BJ (cell line): ENCODE measurements around the gene RIPOR2. TPM values are rescaled to one million over a fixed set of nuclear protein-coding genes. Genes with fewer than 3 reads are reported as not detected.
"Not testable (repeated sequence)": the region's sequence is repeated elsewhere in the genome, so short reads cannot be mapped to it uniquely, and the experiment has no call there.

Experiments used
- CTCF ChIA-PET: fragments of 350-600 bp; formaldehyde crosslinking; extraction: SDS; loops from one replicate; lab custom pipeline; 2021; ENCODE audit warnings: antibody characterized with exemption, inconsistent platforms; lab: Yijun Ruan, JAX
- POLR2A ChIA-PET: fragments of 300-600 bp; sonication (Branson Sonifier 250); formaldehyde crosslinking; extraction: SDS; loops from one replicate; lab custom pipeline; 2021; ENCODE audit warnings: antibody characterized with exemption; lab: Charles Lee
- DNase-seq: peaks from one replicate; pipeline ENCODE4 v3.0.0-alpha.2; 2011; ENCODE audit warnings: low read depth
- H3K27me3 ChIP-seq: 2 replicates; pipeline ENCODE4 v1.6.0; 2011; ENCODE audit warnings: low read length; ENCODE audit not compliant: control insufficient read depth, insufficient read depth
- H3K36me3 ChIP-seq: 2 replicates; pipeline ENCODE4 v1.5.1; 2011; ENCODE audit warnings: low read length; ENCODE audit not compliant: control insufficient read depth, insufficient read depth
- H3K4me3 ChIP-seq: 2 replicates; pipeline ENCODE4 v1.5.1; 2011; ENCODE audit warnings: low read depth, mild to moderate bottlenecking, control low read depth, low read length
- polyA plus RNA-seq: library from polyadenylated mRNA; depleted of rRNA; stranded (reverse); fragments of >200 nt; gene quantifications from 2 replicates; pipeline ENCODE4 v1.2.3, GENCODE V29; 2011
- TF ChIP-seq, protein P1 (sequence below): IDR thresholded peaks from 2 replicates; pipeline ENCODE4 v1.5.1; 2011; ENCODE audit warnings: low read depth, mild to moderate bottlenecking, control low read depth, inconsistent platforms, low read length, moderate library complexity; ENCODE audit not compliant: insufficient read depth

Gene RIPOR2
- polyA plus RNA-seq, 1 experiment, result 52.6 TPM

DNA sequence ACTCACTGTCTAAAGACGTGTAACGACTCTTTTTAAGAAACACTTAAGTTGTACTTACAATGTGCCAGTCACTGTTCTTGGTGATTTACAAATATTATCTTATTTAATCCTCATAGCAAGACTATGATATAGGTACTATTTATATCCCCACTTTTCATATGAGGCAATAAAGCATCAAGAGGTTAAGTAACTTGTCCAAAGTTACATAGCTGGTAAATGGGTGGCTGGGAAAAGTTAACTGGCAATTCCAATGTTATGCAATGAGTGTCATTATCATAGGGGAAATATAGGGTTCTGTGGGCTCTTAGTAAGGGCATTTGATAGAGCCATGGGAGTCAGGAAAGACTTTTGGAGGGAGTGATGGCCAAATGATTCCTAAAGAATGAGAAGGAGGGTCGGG lies 21.4 kb upstream of the RIPOR2 start:
- DNase-seq, result no peak
- Histone ChIP-seq H3K36me3 (no peaks in the 10 kb centered on the region), H3K4me3 (no peak overlapping the region), H3K27me3 (no peaks in the 10 kb centered on the region)
- CTCF ChIA-PET, result interaction anchor here (0.6 to 1.0 kb wide), 2 partner anchors 12 to 76 kb away, joined by 3 read pairs; no protein-coding TSS in a partner anchor
- TF ChIP-seq, protein P1, sequence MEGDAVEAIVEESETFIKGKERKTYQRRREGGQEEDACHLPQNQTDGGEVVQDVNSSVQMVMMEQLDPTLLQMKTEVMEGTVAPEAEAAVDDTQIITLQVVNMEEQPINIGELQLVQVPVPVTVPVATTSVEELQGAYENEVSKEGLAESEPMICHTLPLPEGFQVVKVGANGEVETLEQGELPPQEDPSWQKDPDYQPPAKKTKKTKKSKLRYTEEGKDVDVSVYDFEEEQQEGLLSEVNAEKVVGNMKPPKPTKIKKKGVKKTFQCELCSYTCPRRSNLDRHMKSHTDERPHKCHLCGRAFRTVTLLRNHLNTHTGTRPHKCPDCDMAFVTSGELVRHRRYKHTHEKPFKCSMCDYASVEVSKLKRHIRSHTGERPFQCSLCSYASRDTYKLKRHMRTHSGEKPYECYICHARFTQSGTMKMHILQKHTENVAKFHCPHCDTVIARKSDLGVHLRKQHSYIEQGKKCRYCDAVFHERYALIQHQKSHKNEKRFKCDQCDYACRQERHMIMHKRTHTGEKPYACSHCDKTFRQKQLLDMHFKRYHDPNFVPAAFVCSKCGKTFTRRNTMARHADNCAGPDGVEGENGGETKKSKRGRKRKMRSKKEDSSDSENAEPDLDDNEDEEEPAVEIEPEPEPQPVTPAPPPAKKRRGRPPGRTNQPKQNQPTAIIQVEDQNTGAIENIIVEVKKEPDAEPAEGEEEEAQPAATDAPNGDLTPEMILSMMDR, result no peak
- POLR2A ChIA-PET, result no interaction called here

DNA sequence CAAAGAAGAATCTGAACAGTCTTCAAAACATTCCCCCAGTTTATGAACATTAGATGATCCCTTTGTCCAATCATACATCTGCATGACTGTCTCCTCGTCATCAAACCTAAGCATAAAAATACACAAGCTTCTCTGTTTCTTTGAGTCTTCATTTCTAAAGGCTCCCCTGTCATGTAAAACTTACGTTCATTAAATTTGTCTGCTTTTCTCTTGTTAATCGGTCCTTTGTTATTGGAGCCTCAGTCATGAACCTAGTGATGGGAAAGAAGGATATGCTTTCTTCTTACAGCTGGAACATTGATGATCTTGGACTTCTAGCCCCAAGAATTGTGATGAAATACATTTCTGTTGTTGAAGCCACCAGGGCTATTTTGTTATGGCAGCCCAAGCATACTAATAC lies 18.0 kb upstream of the RIPOR2 start:
- ChIA-PET POLR2A (no interaction called here), CTCF (no interaction called here)
- TF ChIP-seq, protein P1, result no peak
- DNase-seq, result no peak
- Histone ChIP-seq H3K4me3 (no peak overlapping the region), H3K27me3 (peaks cover 7% of the 10 kb centered on the region), H3K36me3 (no peaks in the 10 kb centered on the region)

DNA sequence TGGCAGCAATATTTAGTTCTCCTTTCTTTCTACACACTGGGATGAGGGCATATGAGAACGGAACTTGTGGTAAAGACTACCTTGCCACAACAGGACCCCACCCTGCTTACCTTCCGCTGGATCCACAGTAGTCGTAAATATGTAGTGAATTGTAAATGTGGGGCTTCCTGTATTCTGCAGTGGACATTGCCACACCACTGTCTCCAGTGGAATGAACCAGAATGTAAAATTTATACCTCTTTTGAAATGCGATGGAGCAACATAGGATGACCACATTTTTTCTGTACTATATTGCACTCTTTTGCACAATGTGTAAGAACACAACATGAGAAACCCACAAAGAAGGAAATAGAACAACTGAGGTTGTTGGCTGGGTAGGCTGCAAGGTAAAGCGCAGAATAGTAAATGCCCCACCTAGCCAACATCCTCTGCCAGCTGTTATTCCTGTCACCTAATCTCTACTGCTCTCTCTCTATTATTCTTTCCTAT lies 16.1 kb upstream of the RIPOR2 start:
- Histone ChIP-seq H3K36me3 (no peaks in the 10 kb centered on the region), H3K27me3 (peaks cover 9% of the 10 kb centered on the region), H3K4me3 (no peak overlapping the region)
- TF ChIP-seq, protein P1, result no peak
- DNase-seq, result no peak
- ChIA-PET POLR2A (no interaction called here), CTCF (interaction anchor here (0.6 to 1.1 kb wide), 2 partner anchors 16 to 18 kb away, joined by 3 to 4 read pairs; partner anchors contain the start of gene RIPOR2)

DNA sequence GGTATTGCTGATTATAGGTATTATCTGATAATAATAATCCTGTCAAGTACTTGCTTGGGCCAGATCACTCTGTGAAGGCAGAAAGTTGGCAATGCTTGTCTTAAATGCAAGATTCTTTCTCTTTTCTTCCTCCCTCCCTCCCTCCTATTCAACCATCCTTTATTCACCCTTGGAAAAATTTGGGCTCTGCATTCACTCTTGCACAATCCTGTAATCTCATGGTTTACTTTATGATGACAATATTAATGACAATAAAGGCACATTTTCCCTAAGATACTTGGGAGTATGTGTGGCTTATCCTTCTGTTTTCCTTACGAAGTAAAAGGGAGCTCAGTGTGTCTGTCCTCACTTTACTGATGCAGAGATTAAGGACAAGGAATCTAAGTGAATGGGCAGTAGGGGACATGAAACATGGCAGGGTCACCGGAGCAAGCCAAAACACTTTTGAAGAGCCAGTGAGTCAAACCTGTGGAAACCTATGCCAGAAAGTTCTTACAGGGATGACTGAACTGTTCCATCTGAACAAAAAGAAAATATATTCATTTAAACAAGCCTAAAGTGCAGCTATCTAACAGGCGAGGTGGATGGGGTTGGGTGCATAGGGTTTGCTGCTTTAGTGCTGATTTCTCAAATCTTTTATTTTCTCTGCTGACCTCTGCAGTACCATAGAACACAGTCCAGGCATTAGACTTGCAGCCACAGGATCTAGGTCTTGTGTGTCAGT lies 14.6 kb upstream of the RIPOR2 start:
- POLR2A ChIA-PET, result no interaction called here

DNA sequence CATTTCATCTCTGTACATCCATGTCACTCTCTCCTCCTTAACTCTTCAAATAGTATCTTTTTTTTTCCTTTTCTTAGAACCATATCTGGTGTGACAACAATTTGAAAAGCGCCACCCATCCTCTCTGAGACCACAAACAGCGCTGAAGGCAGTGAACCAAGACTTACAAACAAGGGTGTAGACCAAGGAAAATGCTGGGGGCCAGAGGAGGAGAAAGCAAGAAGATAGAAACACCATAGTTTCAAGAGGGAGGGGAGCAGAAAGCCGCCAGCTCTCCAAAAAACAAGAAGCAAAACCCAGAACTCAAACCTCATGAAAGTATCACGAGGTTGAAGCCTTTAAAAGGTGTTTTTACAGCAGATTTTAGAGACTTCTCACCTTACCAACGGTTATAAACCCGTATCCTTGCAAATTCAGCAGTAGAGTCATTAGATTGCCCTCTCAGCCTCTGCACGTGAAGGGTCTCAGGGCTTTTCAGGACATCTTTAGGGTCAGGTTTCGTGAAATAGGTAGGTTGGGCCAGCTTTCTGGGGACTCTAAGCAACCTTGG lies 13.3 kb upstream of the RIPOR2 start:
- POLR2A ChIA-PET, result no interaction called here
- Histone ChIP-seq H3K4me3 (no peak overlapping the region), H3K27me3 (peaks cover 9% of the 10 kb centered on the region), H3K36me3 (no peaks in the 10 kb centered on the region)
- DNase-seq, result no peak
- TF ChIP-seq, protein P1, result no peak
- CTCF ChIA-PET, result no interaction called here

More for the DNA sequence above, 14.6 kb upstream of the RIPOR2 start:
- DNase-seq, result no peak
- TF ChIP-seq, protein P1, result no peak
- Histone ChIP-seq H3K4me3 (no peak overlapping the region), H3K36me3 (no peaks in the 10 kb centered on the region), H3K27me3 (peaks cover 9% of the 10 kb centered on the region)
- CTCF ChIA-PET, result no interaction called here

- CTCF ChIA-PET, H3K36me3 ChIP-seq, H3K4me3 ChIP-seq, DNase-seq, POLR2A ChIA-PET, H3K27me3 ChIP-seq: not testable (repeated sequence)
Observed at GRCh38 chr6:24948261-24948660, 12.5 kb upstream of the RIPOR2 start.
